ENCODE data around the gene CDC42SE1.
"Not testable (repeated sequence)": the region's sequence is repeated elsewhere in the genome, so short reads cannot be mapped to it uniquely, and the experiment has no call there.

CDC42SE1 gene

DNA sequence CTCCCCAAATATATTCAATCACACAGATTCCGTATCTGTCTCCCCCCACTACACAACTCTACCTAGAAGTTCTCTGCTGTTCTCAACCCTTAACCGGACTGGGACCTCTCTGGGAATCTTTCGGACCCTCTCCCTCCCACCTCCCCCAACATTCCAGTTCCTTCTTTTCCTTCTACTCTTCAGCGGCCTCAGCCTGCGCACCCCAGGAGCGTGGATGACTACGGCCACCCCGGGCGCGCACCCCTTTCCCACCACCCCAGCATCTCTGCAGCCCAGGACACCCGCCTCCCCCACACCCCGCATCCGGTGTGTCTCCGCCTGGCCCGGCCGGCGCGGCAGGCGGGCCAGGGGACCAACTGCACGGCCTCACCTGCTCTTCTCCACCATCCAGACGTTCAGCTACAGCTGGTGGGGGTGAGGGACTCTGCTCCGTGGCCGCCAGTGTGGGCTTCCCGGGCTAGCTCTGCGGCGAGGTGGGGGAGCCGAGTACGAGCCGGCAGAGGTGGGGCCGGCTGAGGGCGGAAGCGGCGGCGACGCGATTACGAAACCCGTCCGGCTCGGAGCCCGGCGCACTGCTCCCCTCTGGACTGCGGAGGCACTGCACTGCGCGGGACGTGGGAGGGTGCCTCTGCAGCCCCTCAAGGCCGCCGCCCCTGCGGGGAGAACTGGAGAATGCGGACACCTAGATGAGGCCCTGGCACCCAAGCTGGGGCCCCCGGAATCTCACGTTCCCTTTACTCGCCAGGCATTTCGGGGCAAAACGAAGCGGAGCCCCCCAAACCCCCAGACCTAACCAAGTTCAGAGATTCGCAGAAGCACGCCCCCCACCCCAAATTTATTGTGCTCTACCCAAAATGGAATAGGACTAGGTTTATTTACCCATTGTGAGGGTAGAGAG is at the start of gene CDC42SE1:
Gene CDC42SE1, minus strand, starts transcription at position 514 of the 898 bp plus-strand sequence. CDS start 3,892 bp downstream, outside the sequence.
- peak within 1 kb of the TSS; percentile 94 for H3K27ac ChIP-seq (ENCODE audit: low read depth, low read length)
- H3K4me3 ChIP-seq (ENCODE audit: low read depth in 1 of 5, low read length in 5 of 5) = peak within 1 kb of the TSS; percentile 78 to 98 (median 97)
- H3K27me3 ChIP-seq (ENCODE audit: control insufficient read depth in 5 of 5, insufficient read depth in 4 of 5, low read length in 5 of 5) = no peaks in the 10 kb centered on the region
- peaks cover 11 to 55% (median 47%) of the 10 kb centered on the region in 5 donors for H3K4me1 ChIP-seq (ENCODE audit: control insufficient read depth in 5 of 5, insufficient read depth in 5 of 5, low read length in 5 of 5)
- H3K9me3 ChIP-seq (ENCODE audit: control insufficient read depth in 5 of 5, low read length in 5 of 5) = no peaks in the 10 kb centered on the region
- H3K36me3 ChIP-seq (ENCODE audit: control insufficient read depth in 5 of 5, insufficient read depth in 5 of 5, low read length in 5 of 5) = peaks cover 0 to 26% (median 20%) of the 10 kb centered on the region in 5 donors
- H3K9ac ChIP-seq (ENCODE audit: low read length in 5 of 5) = peak within 1 kb of the TSS; percentile 82 to 98 (median 95)

GRCh38 chr1:151108331-151108730 is 48.9 kb upstream of the CDC42SE1 start:
- H3K27me3 ChIP-seq (ENCODE audit: control insufficient read depth in 5 of 5, insufficient read depth in 4 of 5, low read length in 5 of 5) = no peaks in the 10 kb centered on the region
- H3K4me3 ChIP-seq (ENCODE audit: low read depth in 1 of 5, low read length in 5 of 5) = no peak overlapping the region
- peaks cover 5 to 29% (median 15%) of the 10 kb centered on the region in 5 donors for H3K36me3 ChIP-seq (ENCODE audit: control insufficient read depth in 5 of 5, insufficient read depth in 5 of 5, low read length in 5 of 5)

DNA sequence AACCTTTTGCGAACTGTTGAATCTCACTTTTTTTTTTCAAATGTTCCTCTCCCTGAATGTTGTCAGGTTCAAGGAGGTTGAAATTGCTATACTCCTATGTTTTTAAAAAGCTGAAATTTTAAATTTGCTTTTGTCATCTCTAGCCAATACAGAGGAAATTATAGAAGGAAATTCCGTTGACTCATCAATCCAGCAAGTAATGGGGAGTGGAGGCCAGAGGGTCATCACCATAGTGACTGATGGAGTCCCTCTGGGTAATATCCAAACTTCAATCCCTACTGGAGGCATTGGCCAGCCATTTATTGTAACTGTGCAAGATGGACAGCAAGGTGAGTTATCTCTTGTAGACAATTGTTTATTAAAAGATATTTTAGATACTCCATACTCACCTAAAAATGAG is 47.5 kb upstream of the CDC42SE1 start:
- H3K9me3 ChIP-seq (ENCODE audit: control insufficient read depth in 5 of 5, low read length in 5 of 5) = no peaks in the 10 kb centered on the region
- no peaks in the 10 kb centered on the region for H3K27me3 ChIP-seq (ENCODE audit: control insufficient read depth in 5 of 5, insufficient read depth in 4 of 5, low read length in 5 of 5)
- peaks cover 5 to 29% (median 15%) of the 10 kb centered on the region in 5 donors for H3K36me3 ChIP-seq (ENCODE audit: control insufficient read depth in 5 of 5, insufficient read depth in 5 of 5, low read length in 5 of 5)
- no peak overlapping the region for H3K27ac ChIP-seq (ENCODE audit: low read depth, low read length)
- H3K9ac ChIP-seq (ENCODE audit: low read length in 5 of 5) = no peak overlapping the region
- H3K4me3 ChIP-seq (ENCODE audit: low read depth in 1 of 5, low read length in 5 of 5) = no peak overlapping the region
- no peaks in the 10 kb centered on the region for H3K4me1 ChIP-seq (ENCODE audit: control insufficient read depth in 5 of 5, insufficient read depth in 5 of 5, low read length in 5 of 5)

More at GRCh38 chr1:151108331-151108730, 48.9 kb upstream of the CDC42SE1 start:
- Histone ChIP-seq H3K9me3 (ENCODE audit: control insufficient read depth in 5 of 5, low read length in 5 of 5) (no peaks in the 10 kb centered on the region), H3K9ac (ENCODE audit: low read length in 5 of 5) (no peak overlapping the region), H3K27ac (ENCODE audit: low read depth, low read length) (no peak overlapping the region), H3K4me1 (ENCODE audit: control insufficient read depth in 5 of 5, insufficient read depth in 5 of 5, low read length in 5 of 5) (no peaks in the 10 kb centered on the region)

DNA sequence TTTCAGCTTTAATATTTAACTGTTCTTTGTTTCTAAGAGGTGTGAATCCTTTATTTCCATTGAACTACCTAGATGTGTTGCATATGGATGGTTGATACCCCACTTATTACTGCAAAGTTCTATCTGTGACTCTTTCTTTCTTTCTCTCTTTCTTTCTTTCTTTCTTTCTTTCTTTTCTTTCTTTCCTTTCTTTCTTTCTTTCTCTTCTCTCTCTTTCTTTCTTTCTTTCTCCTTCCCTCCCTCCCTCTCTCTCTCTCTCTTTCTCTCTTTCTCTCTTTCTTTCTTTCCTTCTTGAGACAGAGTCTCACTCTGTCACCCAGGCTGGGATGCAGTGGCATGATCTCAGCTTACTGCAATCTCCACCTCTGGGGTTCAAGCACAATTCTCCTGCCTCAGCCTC is 45.2 kb upstream of the CDC42SE1 start:
- Histone ChIP-seq H3K9ac (ENCODE audit: low read length in 5 of 5) (no peak overlapping the region), H3K9me3 (ENCODE audit: control insufficient read depth in 5 of 5, low read length in 5 of 5) (no peaks in the 10 kb centered on the region), H3K36me3 (ENCODE audit: control insufficient read depth in 5 of 5, insufficient read depth in 5 of 5, low read length in 5 of 5) (peaks cover 5 to 29% (median 15%) of the 10 kb centered on the region in 5 donors), H3K4me3 (ENCODE audit: low read depth in 1 of 5, low read length in 5 of 5) (no peak overlapping the region), H3K27me3 (ENCODE audit: control insufficient read depth in 5 of 5, insufficient read depth in 4 of 5, low read length in 5 of 5) (no peaks in the 10 kb centered on the region), H3K27ac (ENCODE audit: low read depth, low read length) (no peak overlapping the region), H3K4me1 (ENCODE audit: control insufficient read depth in 5 of 5, insufficient read depth in 5 of 5, low read length in 5 of 5) (no peaks in the 10 kb centered on the region)

- no peak overlapping the region for H3K9ac ChIP-seq (ENCODE audit: low read length in 5 of 5)
- H3K36me3 ChIP-seq (ENCODE audit: control insufficient read depth in 5 of 5, insufficient read depth in 5 of 5, low read length in 5 of 5) = peaks cover 0 to 11% (median 3%) of the 10 kb centered on the region in 5 donors
- no peak overlapping the region for H3K4me3 ChIP-seq (ENCODE audit: low read depth in 1 of 5, low read length in 5 of 5)
- no peaks in the 10 kb centered on the region for H3K27me3 ChIP-seq (ENCODE audit: control insufficient read depth in 5 of 5, insufficient read depth in 4 of 5, low read length in 5 of 5)
- no peaks in the 10 kb centered on the region for H3K9me3 ChIP-seq (ENCODE audit: control insufficient read depth in 5 of 5, low read length in 5 of 5)
- no peak overlapping the region for H3K27ac ChIP-seq (ENCODE audit: low read depth, low read length)
- H3K4me1 ChIP-seq (ENCODE audit: control insufficient read depth in 5 of 5, insufficient read depth in 5 of 5, low read length in 5 of 5) = no peaks in the 10 kb centered on the region
Measured at GRCh38 chr1:151098126-151098525, 38.7 kb upstream of the CDC42SE1 start.

- H3K9me3 ChIP-seq (ENCODE audit: control insufficient read depth in 5 of 5, low read length in 5 of 5); H3K9ac ChIP-seq (ENCODE audit: low read length in 5 of 5); H3K27me3 ChIP-seq (ENCODE audit: control insufficient read depth in 5 of 5, insufficient read depth in 4 of 5, low read length in 5 of 5); H3K4me3 ChIP-seq (ENCODE audit: low read depth in 1 of 5, low read length in 5 of 5); H3K27ac ChIP-seq (ENCODE audit: low read depth, low read length); H3K4me1 ChIP-seq (ENCODE audit: control insufficient read depth in 5 of 5, insufficient read depth in 5 of 5, low read length in 5 of 5): not testable (repeated sequence)
- peaks cover 0 to 15% (median 3%) of the 10 kb centered on the region in 5 donors for H3K36me3 ChIP-seq (ENCODE audit: control insufficient read depth in 5 of 5, insufficient read depth in 5 of 5, low read length in 5 of 5)
Measured at GRCh38 chr1:151097426-151097825, 38.0 kb upstream of the CDC42SE1 start.

- Histone ChIP-seq H3K4me1 (ENCODE audit: control insufficient read depth in 5 of 5, insufficient read depth in 5 of 5, low read length in 5 of 5) (peaks cover 0 to 2% (median 0%) of the 10 kb centered on the region in 5 donors), H3K9ac (ENCODE audit: low read length in 5 of 5) (no peak overlapping the region), H3K27me3 (ENCODE audit: control insufficient read depth in 5 of 5, insufficient read depth in 4 of 5, low read length in 5 of 5) (no peaks in the 10 kb centered on the region), H3K4me3 (ENCODE audit: low read depth in 1 of 5, low read length in 5 of 5) (no peak overlapping the region), H3K36me3 (ENCODE audit: control insufficient read depth in 5 of 5, insufficient read depth in 5 of 5, low read length in 5 of 5) (peaks cover 0 to 6% (median 4%) of the 10 kb centered on the region in 5 donors), H3K27ac (ENCODE audit: low read depth, low read length) (no peak overlapping the region), H3K9me3 (ENCODE audit: control insufficient read depth in 5 of 5, low read length in 5 of 5) (no peaks in the 10 kb centered on the region)
Measured at GRCh38 chr1:151085953-151086559, 26.6 kb upstream of the CDC42SE1 start.

DNA sequence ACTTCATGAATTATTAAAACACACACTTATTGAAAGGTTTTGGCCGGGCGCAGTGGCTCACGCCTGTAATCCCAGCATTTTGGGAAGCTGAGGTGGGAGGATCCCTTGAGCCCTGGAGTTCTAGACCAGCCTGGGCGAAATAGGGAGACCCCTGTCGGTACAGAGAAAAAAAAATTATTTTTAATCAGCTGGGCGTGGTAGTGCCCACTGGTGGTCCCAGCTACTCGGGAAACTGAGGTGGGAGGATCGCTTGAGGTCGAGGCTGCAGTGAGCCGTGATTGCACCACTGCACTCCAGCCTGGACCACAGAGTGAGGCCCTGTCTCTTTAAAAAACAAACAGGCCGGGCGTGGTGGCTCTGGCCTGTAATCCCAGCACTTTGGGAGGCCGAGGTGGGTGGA is 12.8 kb upstream of the CDC42SE1 start:
- H3K27ac ChIP-seq (ENCODE audit: low read depth, low read length) = no peak overlapping the region
- H3K4me1 ChIP-seq (ENCODE audit: control insufficient read depth in 5 of 5, insufficient read depth in 5 of 5, low read length in 5 of 5) = peaks cover 2 to 16% (median 9%) of the 10 kb centered on the region in 5 donors
- no peaks in the 10 kb centered on the region for H3K9me3 ChIP-seq (ENCODE audit: control insufficient read depth in 5 of 5, low read length in 5 of 5)
- no peak overlapping the region for H3K4me3 ChIP-seq (ENCODE audit: low read depth in 1 of 5, low read length in 5 of 5)
- no peaks in the 10 kb centered on the region for H3K27me3 ChIP-seq (ENCODE audit: control insufficient read depth in 5 of 5, insufficient read depth in 4 of 5, low read length in 5 of 5)
- peaks cover 0 to 7% (median 0%) of the 10 kb centered on the region in 5 donors for H3K36me3 ChIP-seq (ENCODE audit: control insufficient read depth in 5 of 5, insufficient read depth in 5 of 5, low read length in 5 of 5)
- H3K9ac ChIP-seq (ENCODE audit: low read length in 5 of 5) = no peak overlapping the region

- peaks cover 2 to 16% (median 9%) of the 10 kb centered on the region in 5 donors for H3K4me1 ChIP-seq (ENCODE audit: control insufficient read depth in 5 of 5, insufficient read depth in 5 of 5, low read length in 5 of 5)
- H3K36me3 ChIP-seq (ENCODE audit: control insufficient read depth in 5 of 5, insufficient read depth in 5 of 5, low read length in 5 of 5) = peaks cover 0 to 5% (median 0%) of the 10 kb centered on the region in 5 donors
- peak within 1 kb of the TSS; percentile 99 for H3K27ac ChIP-seq (ENCODE audit: low read depth, low read length)
- no peaks in the 10 kb centered on the region for H3K9me3 ChIP-seq (ENCODE audit: control insufficient read depth in 5 of 5, low read length in 5 of 5)
- H3K4me3 ChIP-seq (ENCODE audit: low read depth in 1 of 5, low read length in 5 of 5) = peak within 1 kb of the TSS; percentile 75 to 99 (median 95)
- no peaks in the 10 kb centered on the region for H3K27me3 ChIP-seq (ENCODE audit: control insufficient read depth in 5 of 5, insufficient read depth in 4 of 5, low read length in 5 of 5)
- peak within 1 kb of the TSS; percentile 72 to 95 (median 87) for H3K9ac ChIP-seq (ENCODE audit: low read length in 5 of 5)
Measured at GRCh38 chr1:151070474-151071276, 11.3 kb upstream of the CDC42SE1 start, which contains the start of gene GABPB2. Gene GABPB2, plus strand, starts transcription at chr1:151070761. Its CDS starts 17,429 bp downstream, at chr1:151088190.

Data from subcutaneous abdominal adipose tissue (tissue), 5 donors.